SK-N-SH (cell line): ENCODE data around the gene CLEC16A. TPM values are rescaled to one million over a fixed set of nuclear protein-coding genes. Genes with fewer than 3 reads are reported as not detected.

Source experiments
- CTCF ChIA-PET: fragments of 300-600, 350-600 bp; formaldehyde crosslinking; extraction: SDS; loops from one replicate; lab custom pipeline; 2021; lab: Yijun Ruan, JAX
- POLR2A ChIA-PET: fragments of 350-600 bp; sonication (Branson Sonifier 250); formaldehyde crosslinking; extraction: SDS; loops from one replicate; lab custom pipeline; 2020; ENCODE audit warnings: antibody characterized with exemption, inconsistent platforms; lab: Yijun Ruan, JAX
- DNase-seq: peaks from one replicate; pipeline ENCODE4 v3.0.0; 2012
- H2AFZ ChIP-seq: fragments of 200-600 bp; sonication (generic); 2 replicates; pipeline ENCODE4 v1.8.1; 2016; ENCODE audit warnings: antibody characterized with exemption, mild to moderate bottlenecking, low read depth
- H3F3A ChIP-seq: fragments of 200-600 bp; sonication (generic); replicated peaks from 2 replicates; pipeline ENCODE3; 2016; ENCODE audit warnings: antibody characterized with exemption, mild to moderate bottlenecking; ENCODE audit not compliant: insufficient read depth
- H3K27ac ChIP-seq, 2 experiments: fragments of 200-500 bp in 1 of 2; fragments of 200-600 bp in 1 of 2; sonication (Bioruptor generic) in 1 of 2; sonication (generic), shearing (Covaris generic) in 1 of 2; 2 replicates each; pipeline versions ENCODE4 v1.5.1 to v1.6.1; 2014 to 2016; ENCODE audit warnings: low read depth in 2 of 2, inconsistent platforms in 1 of 2, low read length in 1 of 2, mild to moderate bottlenecking in 1 of 2, mixed read lengths in 1 of 2
- H3K27me3 ChIP-seq: fragments of 200-600 bp; sonication (generic), shearing (Covaris generic); 2 replicates; pipeline ENCODE4 v1.6.1; 2016; ENCODE audit warnings: mixed run types; ENCODE audit not compliant: insufficient read depth
- H3K36me3 ChIP-seq, 2 experiments: fragments of 200-500 bp in 1 of 2; fragments of 200-600 bp in 1 of 2; sonication (Bioruptor generic) in 1 of 2; sonication (generic) in 1 of 2; replicated peaks in 1 of 2; 2 replicates each; pipeline versions ENCODE3 to v1.5.1; 2014 to 2016; ENCODE audit warnings: low read length in 1 of 2, mild to moderate bottlenecking in 1 of 2; ENCODE audit not compliant: insufficient read depth in 2 of 2, control insufficient read depth in 1 of 2
- H3K4me1 ChIP-seq, 2 experiments: fragments of 200-500 bp in 1 of 2; fragments of 200-600 bp in 1 of 2; sonication (Bioruptor generic) in 1 of 2; sonication (generic), shearing (Covaris generic) in 1 of 2; 2 replicates each; pipeline versions ENCODE4 v1.5.1 to v1.6.1; 2014 to 2016; ENCODE audit warnings: low read depth in 1 of 2, low read length in 1 of 2, mixed run types in 1 of 2; ENCODE audit not compliant: insufficient read depth in 2 of 2, control insufficient read depth in 1 of 2
- H3K4me2 ChIP-seq: fragments of 200-600 bp; sonication (generic), shearing (Covaris generic); 2 replicates; pipeline ENCODE4 v1.6.1; 2017; ENCODE audit warnings: mixed run types
- H3K4me3 ChIP-seq, 2 experiments: fragments of 200-500 bp in 1 of 2; fragments of 200-600 bp in 1 of 2; sonication (Bioruptor generic) in 1 of 2; sonication (generic), shearing (Covaris generic) in 1 of 2; 2 replicates each; pipeline versions ENCODE4 v1.5.1 to v1.8.1; 2014 to 2016; ENCODE audit warnings: low read depth in 2 of 2, inconsistent platforms in 1 of 2, low read length in 1 of 2, mild to moderate bottlenecking in 1 of 2, mixed read lengths in 1 of 2, moderate library complexity in 1 of 2
- H3K79me2 ChIP-seq: fragments of 200-600 bp; sonication (generic); 2 replicates; pipeline ENCODE4 v1.8.1; 2017; ENCODE audit warnings: mild to moderate bottlenecking; ENCODE audit not compliant: insufficient read depth
- H3K9ac ChIP-seq: fragments of 200-600 bp; sonication (generic); 2 replicates; pipeline ENCODE4 v1.6.1; 2017; ENCODE audit warnings: mixed run types
- H3K9me2 ChIP-seq: fragments of 200-600 bp; sonication (generic); 2 replicates; pipeline ENCODE4 v1.6.1; 2017; ENCODE audit warnings: mixed run types
- H3K9me3 ChIP-seq: fragments of 200-600 bp; sonication (generic); 2 replicates; pipeline ENCODE4 v1.6.1; 2017; ENCODE audit warnings: mixed run types, mild to moderate bottlenecking, moderate library complexity
- H4K20me1 ChIP-seq: fragments of 200-600 bp; sonication (generic); 2 replicates; pipeline ENCODE4 v1.6.1; 2017; ENCODE audit warnings: mild to moderate bottlenecking, mixed run types; ENCODE audit not compliant: insufficient read depth
- CHD2 ChIP-seq: fragments of 150-350 bp; IDR thresholded peaks from 2 replicates; pipeline ENCODE4 v1.6.1; 2018; ENCODE audit warnings: low read length; ENCODE audit not compliant: partially characterized antibody
- ELF1 ChIP-seq: IDR thresholded peaks from 2 replicates; pipeline ENCODE4 v1.4.0; 2012
- EP300 ChIP-seq, 2 experiments: IDR thresholded peaks; 2 replicates each; pipeline versions ENCODE4 v1.4.0 to v1.6.1; 2012; ENCODE audit warnings: borderline replicate concordance in 1 of 2, low read depth in 1 of 2, low read length in 1 of 2
- EZH2phosphoT487 ChIP-seq: fragments of 200-600 bp; sonication (generic); IDR thresholded peaks from 2 replicates; pipeline ENCODE4 v1.6.1; 2017; ENCODE audit warnings: low read depth, mixed run types, mild to moderate bottlenecking, antibody characterized with exemption, moderate library complexity, borderline replicate concordance
- MXI1 ChIP-seq: IDR thresholded peaks from 2 replicates; pipeline ENCODE4 v1.6.1; 2012; ENCODE audit warnings: mild to moderate bottlenecking, low read depth, low read length, improper control_type of control experiment
- RCOR1 ChIP-seq: fragments of 150-350 bp; IDR thresholded peaks from 2 replicates; pipeline ENCODE4 v1.6.1; 2017; ENCODE audit warnings: antibody characterized with exemption, low read length
- RFX5 ChIP-seq: IDR thresholded peaks from 2 replicates; pipeline ENCODE4 v1.6.1; 2012; ENCODE audit warnings: mild to moderate bottlenecking, improper control_type of control experiment, low read length
- RXRA ChIP-seq: IDR thresholded peaks from 2 replicates; pipeline ENCODE4 v1.4.0; 2012; ENCODE audit warnings: low read depth, mild to moderate bottlenecking, borderline replicate concordance
- SIN3A ChIP-seq: IDR thresholded peaks from 2 replicates; pipeline ENCODE4 v1.6.1; 2012; ENCODE audit warnings: low read depth, mild to moderate bottlenecking, low read length, moderate library complexity, borderline replicate concordance
- SMC3 ChIP-seq: IDR thresholded peaks from 2 replicates; pipeline ENCODE4 v1.6.1; 2012; ENCODE audit warnings: low read depth, low read length, improper control_type of control experiment
- TAF1 ChIP-seq: IDR thresholded peaks from 2 replicates; pipeline ENCODE4 v1.6.1; 2012; ENCODE audit warnings: low read depth, mild to moderate bottlenecking, low read length, moderate library complexity, borderline replicate concordance
- TCF12 ChIP-seq: IDR thresholded peaks from 2 replicates; pipeline ENCODE4 v1.4.0; 2012
- WGBS: methylation state at CpG from one replicate; pipeline ENCODE4 v1.1.6; 2017; ENCODE audit warnings: low lambda C conversion rate; 5-methylcytosine and 5-hydroxymethylcytosine counted together
- polyA plus RNA-seq, 3 experiments: library from polyadenylated mRNA; depleted of rRNA; stranded (reverse); fragments of >200 nt; gene quantifications; 2 replicates each; pipeline ENCODE4 v1.2.3, GENCODE V29; 2012
- TF ChIP-seq, protein P1 (sequence below): fragments of 200-600 bp; sonication (generic); IDR thresholded peaks from 2 replicates; pipeline ENCODE4 v1.6.1; 2017; ENCODE audit warnings: antibody characterized with exemption, mild to moderate bottlenecking, moderate library complexity
- TF ChIP-seq, protein P2 (sequence below): IDR thresholded peaks from 2 replicates; pipeline ENCODE4 v1.4.0; 2012; ENCODE audit warnings: low read depth, borderline replicate concordance

CLEC16A gene
- polyA plus RNA-seq, 1 of the 3 experiments (the other 2 are of a cell fraction) = 13.7 TPM

DNA sequence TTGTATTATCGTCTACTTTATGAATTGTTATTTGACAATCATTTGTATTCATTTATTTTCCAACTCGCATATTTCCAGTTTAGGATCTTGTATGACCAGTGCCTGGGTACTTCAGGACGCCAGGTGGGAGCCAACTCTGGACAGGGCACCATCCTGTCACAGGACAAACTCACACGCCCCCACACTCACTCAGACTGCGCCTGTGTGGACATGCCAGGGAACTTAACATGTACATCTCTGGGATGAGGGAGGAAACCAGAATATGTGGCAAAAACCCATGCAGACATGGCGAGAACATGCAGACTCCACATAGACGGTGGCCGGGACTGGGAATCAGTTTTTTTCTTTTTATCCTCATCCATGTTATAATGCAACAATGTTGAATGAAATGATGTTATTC, 68.5 kb downstream of the CLEC16A start (continued):
- TF ChIP-seq RFX5 (no peak), TAF1 (no peak), ELF1 (no peak), MXI1 (no peak), RCOR1 (no peak), TCF12 (no peak), CHD2 (no peak)
- TF ChIP-seq, protein P1, sequence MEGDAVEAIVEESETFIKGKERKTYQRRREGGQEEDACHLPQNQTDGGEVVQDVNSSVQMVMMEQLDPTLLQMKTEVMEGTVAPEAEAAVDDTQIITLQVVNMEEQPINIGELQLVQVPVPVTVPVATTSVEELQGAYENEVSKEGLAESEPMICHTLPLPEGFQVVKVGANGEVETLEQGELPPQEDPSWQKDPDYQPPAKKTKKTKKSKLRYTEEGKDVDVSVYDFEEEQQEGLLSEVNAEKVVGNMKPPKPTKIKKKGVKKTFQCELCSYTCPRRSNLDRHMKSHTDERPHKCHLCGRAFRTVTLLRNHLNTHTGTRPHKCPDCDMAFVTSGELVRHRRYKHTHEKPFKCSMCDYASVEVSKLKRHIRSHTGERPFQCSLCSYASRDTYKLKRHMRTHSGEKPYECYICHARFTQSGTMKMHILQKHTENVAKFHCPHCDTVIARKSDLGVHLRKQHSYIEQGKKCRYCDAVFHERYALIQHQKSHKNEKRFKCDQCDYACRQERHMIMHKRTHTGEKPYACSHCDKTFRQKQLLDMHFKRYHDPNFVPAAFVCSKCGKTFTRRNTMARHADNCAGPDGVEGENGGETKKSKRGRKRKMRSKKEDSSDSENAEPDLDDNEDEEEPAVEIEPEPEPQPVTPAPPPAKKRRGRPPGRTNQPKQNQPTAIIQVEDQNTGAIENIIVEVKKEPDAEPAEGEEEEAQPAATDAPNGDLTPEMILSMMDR = no peak
- TF ChIP-seq, protein P2, sequence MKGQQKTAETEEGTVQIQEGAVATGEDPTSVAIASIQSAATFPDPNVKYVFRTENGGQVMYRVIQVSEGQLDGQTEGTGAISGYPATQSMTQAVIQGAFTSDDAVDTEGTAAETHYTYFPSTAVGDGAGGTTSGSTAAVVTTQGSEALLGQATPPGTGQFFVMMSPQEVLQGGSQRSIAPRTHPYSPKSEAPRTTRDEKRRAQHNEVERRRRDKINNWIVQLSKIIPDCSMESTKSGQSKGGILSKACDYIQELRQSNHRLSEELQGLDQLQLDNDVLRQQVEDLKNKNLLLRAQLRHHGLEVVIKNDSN = no peak

- H2AFZ ChIP-seq = no peak overlapping the region
- peaks cover 0 to 13% of the 10 kb centered on the region in 2 experiments; a peak in 1 of 4 replicates for H3K4me1 ChIP-seq
- WGBS = 58% methylated on average over 4 of the region's 4 CpGs
- H3K36me3 ChIP-seq = peaks cover 4 to 5% of the 10 kb centered on the region in 2 experiments
- no peak overlapping the region for H3K9ac ChIP-seq
- H3K79me2 ChIP-seq = no peaks in the 10 kb centered on the region
- no peaks in the 10 kb centered on the region for H3K9me2 ChIP-seq
- H3K27me3 ChIP-seq = no peaks in the 10 kb centered on the region
- no peak overlapping the region for H3K4me2 ChIP-seq
- POLR2A ChIA-PET = no interaction called here
- no peaks in the 10 kb centered on the region for H4K20me1 ChIP-seq
- no peaks in the 10 kb centered on the region for H3F3A ChIP-seq
- no peaks in the 10 kb centered on the region for H3K9me3 ChIP-seq
- DNase-seq = no peak
- H3K4me3 ChIP-seq = no peak overlapping the region
- CTCF ChIA-PET = no interaction called here
- TF ChIP-seq TCF12 (peak; percentile 28; the same call in 1 of the 2 replicates), SMC3 (no peak)
- no peak overlapping the region for H3K27ac ChIP-seq
Measured at GRCh38 chr16:11014136-11014535, 69.8 kb downstream of the CLEC16A start.

DNA sequence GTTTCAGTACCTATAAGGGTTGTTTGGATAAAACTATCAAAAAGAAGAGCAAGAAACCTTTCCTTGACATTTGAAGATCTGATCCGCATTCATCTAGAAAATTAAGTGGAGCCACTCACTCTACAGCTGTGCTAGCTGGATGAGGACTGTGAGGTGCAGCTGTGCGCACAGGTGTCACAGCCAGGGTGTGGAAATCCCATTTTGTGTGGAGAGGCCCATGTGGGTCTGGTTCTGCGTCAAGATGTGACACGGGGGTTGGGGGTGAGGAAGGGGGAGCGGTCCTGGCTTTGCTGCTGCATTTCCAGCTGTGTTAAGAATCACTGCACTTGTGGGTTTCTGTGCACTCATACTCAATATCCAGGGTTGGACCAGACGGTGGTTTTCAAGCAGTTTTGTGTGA, 70.7 kb downstream of the CLEC16A start:
- TF ChIP-seq RXRA (no peak), EZH2phosphoT487 (no peak), SIN3A (no peak), EP300 (IDR thresholded peaks at IDR 0.05; ENCODE audit: borderline replicate concordance in 1 of 2, low read depth in 1 of 2, low read length in 1 of 2) (no peak), RCOR1 (no peak), CHD2 (no peak)
- no peaks in the 10 kb centered on the region for H3K9me3 ChIP-seq
- no peak overlapping the region for H2AFZ ChIP-seq
- H3K4me2 ChIP-seq = no peak overlapping the region
- no peaks in the 10 kb centered on the region for H3K9me2 ChIP-seq
- H3K9ac ChIP-seq = no peak overlapping the region
- no peaks in the 10 kb centered on the region for H3F3A ChIP-seq
- H3K36me3 ChIP-seq = peaks cover 4% of the 10 kb centered on the region in 2 experiments
- H3K4me1 ChIP-seq = peaks cover 2 to 13% of the 10 kb centered on the region in 2 experiments; a peak in 1 of 4 replicates
- no peaks in the 10 kb centered on the region for H4K20me1 ChIP-seq
- no peaks in the 10 kb centered on the region for H3K79me2 ChIP-seq
- H3K4me3 ChIP-seq = no peak overlapping the region
- POLR2A ChIA-PET = no interaction called here
- DNase-seq = no peak
- WGBS = 96% methylated on average over 5 of the region's 6 CpGs
- no peaks in the 10 kb centered on the region for H3K27me3 ChIP-seq
- H3K27ac ChIP-seq = no peak overlapping the region
- CTCF ChIA-PET = interaction anchor here (0.9 kb wide), 1 partner anchor 51 kb away, joined by 4 read pairs; no protein-coding TSS in a partner anchor
